Lower lobe of right lung (tissue), 2 donors: Measurements from ENCODE around the gene ANKMY1. TPM values are rescaled to one million over a fixed set of nuclear protein-coding genes. Genes with fewer than 3 reads are reported as not detected.
"Not testable (repeated sequence)": the region's sequence is repeated elsewhere in the genome, so short reads cannot be mapped to it uniquely, and the experiment has no call there.

Experiments used
- ATAC-seq, 2 donors: fragments of 200-7000 bp; cut with Tn5 transposase; one replicate each; pipeline ENCODE4 v1.9.1; 2020 to 2022; ENCODE audit warnings: mild to moderate bottlenecking in 2 of 2, moderate library complexity in 2 of 2
- DNase-seq: peaks from one replicate; pipeline ENCODE4 v3.0.0-alpha.2; 2020
- H3K27ac ChIP-seq: fragments of 200-600 bp; one replicate; pipeline ENCODE4 v1.8.0; 2022
- H3K27me3 ChIP-seq: fragments of 200-600 bp; one replicate; pipeline ENCODE4 v1.8.0; 2022; ENCODE audit warnings: low read depth
- H3K36me3 ChIP-seq: fragments of 200-600 bp; one replicate; pipeline ENCODE4 v1.8.0; 2022; ENCODE audit warnings: mild to moderate bottlenecking
- H3K4me1 ChIP-seq: fragments of 200-600 bp; one replicate; pipeline ENCODE4 v1.8.0; 2022
- H3K4me3 ChIP-seq: fragments of 200-600 bp; one replicate; pipeline ENCODE4 v1.8.0; 2022; ENCODE audit warnings: mild to moderate bottlenecking
- H3K9me3 ChIP-seq: fragments of 200-600 bp; one replicate; pipeline ENCODE4 v1.8.0; 2022
- CTCF ChIP-seq: fragments of 200-600 bp; IDR thresholded peaks from one replicate; pipeline ENCODE4 v1.8.0; 2022; ENCODE audit warnings: antibody characterized with exemption, mild to moderate bottlenecking
- intact Hi-C: fragments of 100-400 bp; cut with DNase I; formaldehyde crosslinking; loops from one replicate; pipeline ENCODE4 v1.11.0; 2022
- total RNA-seq: library from RNA; stranded (reverse); fragmentation: NEBNext Ultra II Directional; extraction: Animal tissue kit (Norgen Biotek cat#: 25700); gene quantifications from one replicate; pipeline ENCODE4 v1.2.1, GENCODE V29; 2021
- donor health status: DM: no; HTN: yes; CAD: no; lungs with severe emphysema.

The ANKMY1 gene
- total RNA-seq, 1 donor from 2014 or later: 29.3 TPM

GRCh38 chr2:240539906-240540305, 17.9 kb downstream of the ANKMY1 start:
- ATAC-seq (no peak), DNase-seq (no peak)
- H3K27ac ChIP-seq: no peak overlapping the region
- H3K27me3 ChIP-seq: no peaks in the 10 kb centered on the region
- H3K36me3 ChIP-seq: peaks cover 41% of the 10 kb centered on the region
- H3K9me3 ChIP-seq: no peaks in the 10 kb centered on the region
- H3K4me3 ChIP-seq: no peak overlapping the region
- H3K4me1 ChIP-seq: no peaks in the 10 kb centered on the region
- TF ChIP-seq CTCF: no peak
- intact Hi-C loops: no loop called here

- DNase-seq, H3K27me3 ChIP-seq, H3K4me3 ChIP-seq, H3K4me1 ChIP-seq, H3K27ac ChIP-seq, intact Hi-C loops, ATAC-seq, H3K9me3 ChIP-seq: not testable (repeated sequence)
- H3K36me3 ChIP-seq: peaks cover 44% of the 10 kb centered on the region
These were observed 18.7 kb downstream of the ANKMY1 start for GRCh38 chr2:240539101-240539500.

GRCh38 chr2:240538031-240538780, 19.6 kb downstream of the ANKMY1 start:
- intact Hi-C loops: no loop called here
- Histone ChIP-seq H3K4me3 (no peak overlapping the region), H3K27me3 (no peaks in the 10 kb centered on the region), H3K4me1 (no peaks in the 10 kb centered on the region), H3K9me3 (no peaks in the 10 kb centered on the region), H3K27ac (no peak overlapping the region), H3K36me3 (peaks cover 44% of the 10 kb centered on the region)
- ATAC-seq: no peak
- no peak for DNase-seq
- no peak for TF ChIP-seq CTCF

GRCh38 chr2:240532031-240532775, 25.6 kb downstream of the ANKMY1 start:
- Histone ChIP-seq H3K9me3 (peaks cover 20% of the 10 kb centered on the region), H3K4me1 (no peaks in the 10 kb centered on the region), H3K27me3 (no peaks in the 10 kb centered on the region), H3K27ac (no peak overlapping the region), H3K4me3 (no peak overlapping the region), H3K36me3 (peaks cover 18% of the 10 kb centered on the region)
- DNase-seq: no peak
- ATAC-seq: no peak
- TF ChIP-seq CTCF: no peak
- intact Hi-C loops: no loop called here

GRCh38 chr2:240531038-240531437, 26.8 kb downstream of the ANKMY1 start:
- peaks cover 16% of the 10 kb centered on the region for H3K36me3 ChIP-seq
- TF ChIP-seq CTCF: no peak
- intact Hi-C loops: no loop called here
- ATAC-seq (no peak), DNase-seq (no peak)
- H3K27ac ChIP-seq: no peak overlapping the region
- no peak overlapping the region for H3K4me3 ChIP-seq
- H3K9me3 ChIP-seq: peaks cover 20% of the 10 kb centered on the region
- H3K4me1 ChIP-seq: no peaks in the 10 kb centered on the region
- H3K27me3 ChIP-seq: no peaks in the 10 kb centered on the region

GRCh38 chr2:240530181-240530580, 27.6 kb downstream of the ANKMY1 start:
- no peak for DNase-seq

More at GRCh38 chr2:240530181-240530580, 27.6 kb downstream of the ANKMY1 start:
- no peak for ATAC-seq
- intact Hi-C loops: no loop called here
- TF ChIP-seq CTCF: no peak
- Histone ChIP-seq H3K4me1 (no peaks in the 10 kb centered on the region), H3K27ac (no peak overlapping the region), H3K27me3 (no peaks in the 10 kb centered on the region), H3K36me3 (peaks cover 21% of the 10 kb centered on the region), H3K4me3 (no peak overlapping the region), H3K9me3 (peaks cover 20% of the 10 kb centered on the region)
